HG02852 (cell line): Measurements from ENCODE around the gene UNC45A.
"Not testable (repeated sequence)": the region's sequence is repeated elsewhere in the genome, so short reads cannot be mapped to it uniquely, and the experiment has no call there.

ENCODE experiments used
- ATAC-seq: cut with Tn5 transposase; IDR thresholded peaks from one replicate; pipeline ENCODE4 v1.9.1; 2021; ENCODE audit warnings: mild to moderate bottlenecking, moderate library complexity; ENCODE audit not compliant: unreplicated experiment

UNC45A gene

DNA sequence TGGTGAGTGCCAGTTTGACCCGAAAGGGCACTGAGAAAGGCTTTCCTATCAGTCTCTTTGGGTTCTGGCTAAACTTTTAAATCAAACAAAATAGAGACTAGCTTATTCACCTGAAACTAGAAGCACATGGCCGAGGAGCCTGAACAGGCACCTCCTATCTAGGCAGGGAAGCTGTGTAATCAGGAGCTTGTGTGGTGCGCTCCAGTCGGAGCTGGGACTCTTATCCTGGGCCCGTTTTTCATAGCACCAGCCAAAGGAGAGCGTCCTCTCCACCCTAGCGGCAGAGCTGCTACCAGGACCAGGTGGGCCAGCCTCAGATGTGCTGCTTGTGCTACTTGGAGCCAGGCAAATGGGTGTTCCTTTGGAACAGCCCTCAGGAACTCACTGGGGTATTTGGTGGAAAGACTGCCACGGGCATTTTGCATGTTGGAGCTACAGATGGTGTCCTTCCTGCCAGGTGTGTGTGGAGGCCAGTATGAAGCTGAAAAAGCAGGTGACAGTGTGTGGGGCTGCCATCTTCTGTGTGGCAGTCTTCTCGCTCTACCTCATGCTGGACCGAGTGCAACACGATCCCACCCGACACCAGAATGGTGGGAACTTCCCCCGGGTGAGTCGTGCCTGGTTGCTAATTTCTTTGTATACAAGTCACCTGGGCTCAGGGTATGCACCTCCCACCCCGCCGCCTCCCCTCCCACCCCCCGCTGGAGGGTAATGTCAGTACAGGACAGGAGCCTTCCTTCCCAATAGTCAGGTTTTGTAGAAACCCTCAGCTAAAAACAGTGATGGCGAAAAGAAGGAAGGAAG, 31.1 kb upstream of the UNC45A start:
- no peak for ATAC-seq

DNA sequence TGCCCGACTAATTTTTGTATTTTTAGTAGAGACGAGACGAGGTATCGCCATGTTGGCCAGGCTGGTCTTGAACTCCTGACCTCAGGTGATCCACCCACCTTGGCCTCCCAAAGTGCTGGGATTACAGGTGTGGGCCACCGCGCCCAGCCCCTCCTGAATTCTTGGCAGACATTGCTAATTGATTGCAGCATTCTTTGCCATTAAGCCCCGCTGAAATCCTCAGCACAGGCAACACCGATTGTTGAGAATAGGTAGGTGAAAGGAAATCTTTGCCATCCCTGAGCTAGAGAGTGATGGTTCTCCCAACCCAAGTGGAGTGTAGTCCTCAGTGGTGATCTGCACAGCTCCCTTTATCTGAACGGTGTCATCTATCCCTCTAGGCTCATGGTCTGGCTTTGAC, 30.3 kb upstream of the UNC45A start:
- no peak for ATAC-seq

DNA sequence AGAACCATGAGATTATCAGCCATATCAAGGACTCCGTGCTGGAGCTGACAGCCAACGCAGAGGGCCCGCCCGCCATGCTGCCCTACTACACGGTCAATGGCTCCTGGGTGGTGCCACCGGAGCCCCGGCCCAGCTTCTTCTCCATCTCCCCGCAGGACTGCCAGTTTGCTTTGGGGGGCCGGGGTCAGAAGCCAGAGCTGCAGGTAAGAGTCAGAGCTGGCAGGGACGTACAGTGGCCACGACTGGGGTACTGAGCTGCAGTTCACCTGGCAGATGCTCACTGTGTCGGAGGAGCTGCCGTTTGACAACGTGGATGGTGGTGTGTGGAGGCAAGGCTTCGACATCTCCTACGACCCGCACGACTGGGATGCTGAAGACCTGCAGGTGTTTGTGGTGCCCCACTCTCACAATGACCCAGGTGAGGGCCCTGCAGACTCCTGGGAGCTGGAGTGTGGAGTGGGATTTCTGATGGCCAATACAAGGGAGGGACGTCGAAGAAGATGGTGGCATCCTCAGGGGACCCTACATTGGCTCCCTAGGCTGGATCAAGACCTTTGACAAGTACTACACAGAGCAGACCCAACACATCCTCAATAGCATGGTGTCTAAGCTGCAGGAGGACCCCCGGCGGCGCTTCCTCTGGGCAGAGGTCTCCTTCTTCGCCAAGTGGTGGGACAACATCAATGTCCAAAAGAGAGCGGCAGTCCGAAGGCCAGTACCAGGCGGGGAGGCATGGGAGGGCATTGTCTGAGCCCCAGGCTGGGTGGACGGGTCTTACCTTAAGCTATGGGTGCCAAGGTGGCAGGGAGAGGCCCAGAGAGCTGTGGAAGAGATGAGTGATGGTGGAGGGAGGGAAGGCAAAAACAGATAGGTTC, 29.5 kb upstream of the UNC45A start:
- ATAC-seq, result no peak

DNA sequence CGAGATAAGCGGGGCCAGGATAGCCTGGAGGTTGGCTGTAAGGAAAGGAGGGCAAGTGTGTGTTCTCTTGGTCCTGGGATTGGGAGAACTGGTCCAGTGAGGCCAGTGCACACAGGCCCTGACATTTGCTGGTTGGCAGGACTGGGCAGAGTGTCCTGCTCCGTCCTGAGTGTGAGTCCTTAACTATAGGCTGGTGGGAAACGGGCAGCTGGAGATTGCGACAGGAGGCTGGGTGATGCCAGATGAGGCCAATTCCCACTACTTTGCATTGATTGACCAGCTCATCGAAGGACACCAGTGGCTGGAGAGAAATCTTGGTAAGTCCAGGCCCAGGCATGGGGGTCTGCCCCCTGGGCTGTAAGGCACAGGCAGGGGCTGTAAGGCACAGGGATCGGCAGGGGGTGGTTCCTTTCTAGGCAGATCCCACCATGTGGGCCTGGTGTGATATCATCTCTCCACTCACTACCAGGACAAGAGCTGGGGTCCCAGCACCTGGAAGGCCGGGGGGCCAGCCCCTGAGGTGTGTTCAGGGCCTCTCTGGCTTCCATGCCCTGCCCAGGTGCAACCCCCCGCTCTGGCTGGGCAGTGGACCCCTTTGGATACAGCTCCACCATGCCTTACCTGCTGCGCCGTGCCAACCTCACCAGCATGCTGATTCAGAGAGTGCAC, 28.8 kb upstream of the UNC45A start:
- ATAC-seq, result no peak

DNA sequence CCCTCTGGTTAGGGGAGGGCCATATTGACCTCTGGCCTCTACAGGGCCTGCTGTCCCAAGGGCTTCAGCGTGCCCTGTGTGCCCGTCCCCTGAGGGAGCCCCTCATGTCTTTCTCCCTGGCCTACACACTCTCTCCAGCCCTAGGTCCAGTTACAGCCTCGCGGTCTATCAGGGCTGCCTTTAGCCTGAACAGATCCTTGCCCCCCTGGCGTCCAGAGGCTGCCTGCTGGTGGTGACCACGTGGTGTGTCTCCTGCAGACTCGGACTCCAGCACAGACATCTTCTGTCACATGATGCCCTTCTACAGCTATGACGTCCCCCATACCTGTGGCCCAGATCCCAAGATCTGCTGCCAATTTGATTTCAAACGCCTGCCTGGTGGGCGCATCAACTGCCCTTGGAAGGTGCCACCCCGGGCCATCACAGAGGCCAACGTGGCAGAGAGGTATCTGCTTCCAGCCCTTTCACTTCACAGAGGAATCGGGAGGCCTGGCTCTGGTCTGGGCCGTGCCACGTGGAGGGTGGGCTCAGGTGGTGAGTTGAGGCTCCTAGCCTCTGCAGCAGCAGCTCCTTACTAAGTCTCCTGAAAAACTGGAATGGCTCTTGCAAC, 27.9 kb upstream of the UNC45A start:
- no peak for ATAC-seq

DNA sequence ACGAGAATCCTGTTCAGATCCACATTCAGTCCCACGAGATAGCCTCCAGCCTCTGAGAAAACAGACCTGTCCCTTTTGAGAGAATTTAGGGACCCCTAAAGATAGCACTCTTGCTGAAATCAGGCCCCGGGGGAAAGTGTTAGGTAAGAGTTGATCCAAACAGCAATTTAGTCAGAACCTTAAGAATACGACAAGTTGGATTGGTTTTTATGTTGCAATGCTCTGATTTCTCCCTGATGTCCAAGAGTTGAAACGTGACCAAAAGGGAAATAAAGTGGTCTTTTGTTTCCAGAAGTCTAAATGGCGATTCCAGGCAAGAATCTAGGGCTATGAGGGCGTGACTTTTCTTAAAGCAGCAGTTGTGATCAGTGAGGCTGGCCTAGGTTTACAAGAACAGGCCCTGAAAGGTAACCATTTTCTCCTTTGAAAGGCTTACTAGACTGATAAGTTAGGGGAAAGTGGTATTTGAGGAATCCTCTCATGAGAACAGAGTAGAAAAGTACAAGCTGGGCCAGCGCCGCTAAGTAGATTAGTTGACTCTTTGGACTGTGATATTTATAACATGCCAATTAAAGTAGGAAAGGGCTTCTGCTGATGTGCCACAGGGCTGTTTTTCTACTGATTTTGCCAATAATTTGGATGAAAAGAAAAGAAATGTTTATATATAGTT, 27.1 kb upstream of the UNC45A start:
- ATAC-seq, result no peak

DNA sequence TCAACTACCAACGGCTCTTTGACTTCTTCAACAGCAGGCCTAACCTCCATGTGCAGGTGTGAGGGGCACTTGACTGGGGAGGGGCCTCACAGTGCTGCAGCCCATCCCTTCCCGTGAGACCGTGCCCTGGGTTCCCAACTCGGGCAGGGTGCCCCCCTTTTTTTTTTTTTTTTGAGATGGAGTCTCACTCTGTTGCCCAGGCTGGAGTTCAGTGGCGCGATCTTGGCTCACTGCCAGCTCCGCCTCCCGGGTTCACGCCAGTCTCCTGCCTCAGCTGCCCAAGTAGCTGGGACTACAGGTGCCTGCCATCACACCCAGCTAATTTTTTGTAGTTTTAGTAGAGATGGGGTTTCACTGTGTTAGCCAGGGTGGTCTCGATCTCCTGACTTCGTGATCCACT, 25.6 kb upstream of the UNC45A start:
- ATAC-seq, result not testable (repeated sequence)

DNA sequence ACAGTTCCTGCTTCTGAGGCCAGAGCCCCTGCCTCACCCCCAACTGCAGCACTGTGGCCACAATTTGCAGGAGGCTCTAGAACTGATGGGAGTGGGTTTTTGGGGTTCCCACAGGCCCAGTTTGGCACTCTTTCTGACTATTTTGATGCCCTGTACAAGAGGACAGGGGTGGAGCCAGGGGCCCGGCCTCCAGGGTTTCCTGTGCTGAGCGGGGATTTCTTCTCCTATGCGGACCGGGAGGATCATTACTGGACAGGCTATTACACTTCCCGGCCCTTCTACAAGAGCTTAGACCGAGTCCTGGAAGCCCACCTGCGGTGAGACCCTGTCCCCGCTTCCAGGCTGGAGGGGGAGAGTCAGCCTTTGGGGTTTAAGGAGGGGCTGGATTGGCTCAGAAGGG, 25.1 kb upstream of the UNC45A start:
- ATAC-seq, result no peak

DNA sequence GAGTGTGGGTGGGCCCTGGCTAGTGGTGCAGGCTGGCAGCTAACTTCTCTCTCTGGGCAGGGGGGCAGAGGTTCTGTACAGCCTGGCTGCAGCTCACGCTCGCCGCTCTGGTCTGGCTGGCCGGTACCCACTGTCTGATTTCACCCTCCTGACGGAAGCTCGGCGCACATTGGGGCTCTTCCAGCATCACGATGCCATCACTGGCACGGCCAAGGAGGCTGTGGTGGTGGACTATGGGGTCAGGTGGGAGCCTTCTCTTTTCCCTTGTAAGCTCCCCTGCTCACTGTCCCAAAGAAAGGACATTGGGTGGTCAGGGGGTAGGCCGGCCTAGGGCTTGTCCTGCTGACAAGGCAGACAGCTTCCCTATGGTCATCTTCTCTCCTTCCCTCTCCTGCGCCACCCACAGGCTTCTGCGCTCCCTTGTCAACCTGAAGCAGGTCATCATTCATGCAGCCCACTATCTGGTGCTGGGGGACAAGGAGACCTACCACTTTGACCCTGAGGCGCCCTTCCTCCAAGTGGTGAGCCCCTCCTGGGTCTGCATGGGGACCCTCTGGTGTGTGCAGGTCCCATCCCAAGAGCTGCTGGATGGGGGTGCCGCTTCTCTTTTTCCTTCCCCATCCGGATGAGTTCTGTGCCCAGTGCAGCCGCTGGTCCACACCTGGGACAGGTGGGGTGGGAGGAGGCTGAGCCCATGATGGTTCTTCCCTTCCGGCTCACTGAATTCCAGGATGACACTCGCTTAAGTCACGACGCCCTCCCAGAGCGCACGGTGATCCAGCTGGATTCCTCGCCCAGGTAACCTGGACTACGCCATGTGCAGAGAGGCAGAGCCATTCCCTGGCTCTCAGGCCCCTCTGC, 24.4 kb upstream of the UNC45A start:
- no peak for ATAC-seq

DNA sequence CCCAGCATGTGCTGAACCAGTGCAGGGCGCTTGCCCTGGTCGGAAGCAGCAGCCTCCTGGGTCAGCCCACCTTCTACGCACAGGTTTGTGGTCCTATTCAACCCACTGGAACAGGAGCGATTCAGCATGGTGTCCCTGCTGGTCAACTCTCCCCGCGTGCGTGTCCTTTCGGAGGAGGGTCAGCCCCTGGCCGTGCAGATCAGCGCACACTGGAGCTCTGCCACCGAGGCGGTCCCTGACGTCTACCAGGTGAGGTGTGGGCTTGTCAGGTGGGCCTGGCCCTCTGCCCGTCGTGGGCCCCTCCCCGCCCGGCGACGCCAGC, 23.8 kb upstream of the UNC45A start:
- no peak for ATAC-seq

DNA sequence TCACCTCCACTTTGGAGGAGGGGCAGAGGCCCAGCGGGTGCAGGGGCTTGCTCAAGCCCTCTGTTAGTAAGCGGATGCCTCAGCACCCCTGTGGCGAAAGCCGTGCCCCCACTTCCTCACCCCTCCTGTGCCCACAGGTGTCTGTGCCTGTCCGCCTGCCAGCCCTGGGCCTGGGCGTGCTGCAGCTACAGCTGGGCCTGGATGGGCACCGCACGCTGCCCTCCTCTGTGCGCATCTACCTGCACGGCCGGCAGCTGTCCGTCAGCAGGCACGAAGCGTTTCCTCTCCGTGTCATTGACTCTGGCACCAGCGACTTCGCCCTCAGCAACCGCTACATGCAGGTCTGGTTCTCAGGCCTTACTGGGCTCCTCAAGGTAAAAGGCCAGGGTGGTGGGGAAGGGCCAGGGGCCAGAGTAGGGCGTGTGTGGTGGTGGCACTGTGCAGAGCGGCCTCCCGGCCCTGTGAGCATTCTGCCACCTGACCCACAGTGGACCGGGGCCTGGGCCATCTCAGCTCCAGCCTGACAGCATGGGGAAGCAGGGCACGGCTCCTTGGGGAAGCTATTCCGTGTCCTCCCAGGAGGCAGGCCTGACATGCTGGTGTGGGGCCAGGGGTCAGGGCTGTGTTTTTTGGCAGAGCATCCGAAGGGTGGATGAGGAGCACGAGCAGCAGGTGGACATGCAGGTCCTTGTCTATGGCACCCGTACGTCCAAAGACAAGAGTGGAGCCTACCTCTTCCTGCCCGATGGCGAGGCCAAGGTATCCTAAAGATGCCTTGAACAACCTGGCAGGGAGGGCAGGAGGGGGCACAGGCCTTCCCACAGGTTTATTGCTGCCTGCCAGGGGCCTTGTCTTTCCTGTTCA, 22.9 kb upstream of the UNC45A start:
- ATAC-seq, result no peak

DNA sequence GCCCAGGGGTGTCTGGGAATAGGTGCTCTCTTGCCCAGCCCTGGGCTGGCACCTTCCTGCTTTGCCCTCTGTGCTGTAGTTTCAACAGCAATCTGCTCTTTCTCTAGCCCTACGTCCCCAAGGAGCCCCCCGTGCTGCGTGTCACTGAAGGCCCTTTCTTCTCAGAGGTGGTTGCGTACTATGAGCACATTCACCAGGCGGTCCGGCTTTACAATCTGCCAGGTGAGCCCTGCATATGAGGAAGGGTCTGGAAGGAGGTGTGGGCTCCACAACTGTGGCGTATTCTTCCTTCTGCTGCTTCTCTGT, 22.4 kb upstream of the UNC45A start:
- ATAC-seq, result no peak

DNA sequence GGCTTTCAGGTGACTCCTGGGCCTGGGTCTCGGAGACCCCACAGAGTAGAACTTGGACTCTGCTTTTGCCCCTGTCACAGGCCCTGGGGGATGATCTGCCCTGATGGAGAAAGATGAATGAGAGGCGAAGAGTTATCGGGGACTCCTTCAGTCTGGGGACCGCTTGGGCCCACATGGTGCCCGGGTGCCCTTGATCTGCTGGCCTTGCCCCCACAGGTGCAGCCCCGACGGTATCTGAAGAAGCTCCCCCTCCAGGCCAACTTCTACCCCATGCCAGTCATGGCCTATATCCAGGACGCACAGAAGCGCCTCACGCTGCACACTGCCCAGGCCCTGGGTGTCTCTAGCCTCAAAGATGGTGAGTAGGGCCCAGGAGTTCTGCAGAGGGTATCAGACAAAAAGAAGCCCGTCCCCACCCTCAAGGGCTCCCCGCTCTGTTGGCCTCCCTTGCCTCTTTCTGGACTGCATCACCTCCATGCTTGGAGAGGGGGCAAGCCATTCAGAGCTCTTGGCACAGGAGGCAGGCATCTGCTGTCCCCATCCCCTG, 21.6 kb upstream of the UNC45A start:
- ATAC-seq, result no peak

DNA sequence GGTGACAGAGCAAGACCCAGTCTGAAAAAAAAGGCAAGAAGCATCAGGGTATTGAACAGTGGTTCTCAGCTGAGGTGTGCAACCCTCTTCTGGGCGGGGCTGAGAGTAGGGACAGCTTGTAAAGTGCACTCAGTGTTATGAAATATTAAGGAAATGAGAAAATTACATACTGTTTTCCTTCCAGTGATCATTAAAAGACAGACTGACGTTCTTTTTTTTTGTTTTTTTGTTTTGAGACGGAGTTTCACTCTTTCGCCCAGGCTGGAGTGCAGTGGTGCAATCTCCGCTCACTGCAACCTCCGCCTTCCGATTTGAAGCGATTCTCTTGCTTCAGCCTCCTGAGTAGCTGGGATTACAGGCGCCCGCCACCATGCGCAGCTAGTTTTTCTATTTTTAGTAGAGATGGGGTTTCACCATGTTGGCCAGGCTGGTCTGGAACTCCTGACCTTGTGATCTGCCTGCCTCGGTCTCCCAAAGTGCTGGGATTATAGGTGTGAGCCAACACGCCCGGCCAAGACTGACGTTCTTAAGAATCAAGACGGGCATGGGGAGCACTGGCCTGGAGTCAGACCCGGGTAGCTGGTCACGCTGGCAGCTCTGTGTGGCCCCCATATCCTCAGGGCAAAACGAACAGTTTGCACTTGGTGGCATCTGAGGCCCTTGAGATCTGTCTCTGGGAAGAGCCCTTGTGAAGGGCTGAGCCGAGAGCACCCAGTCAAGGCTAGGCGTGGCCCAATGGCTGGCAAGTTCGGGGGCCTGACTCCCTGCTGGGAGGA, 20.6 kb upstream of the UNC45A start:
- no peak for ATAC-seq

DNA sequence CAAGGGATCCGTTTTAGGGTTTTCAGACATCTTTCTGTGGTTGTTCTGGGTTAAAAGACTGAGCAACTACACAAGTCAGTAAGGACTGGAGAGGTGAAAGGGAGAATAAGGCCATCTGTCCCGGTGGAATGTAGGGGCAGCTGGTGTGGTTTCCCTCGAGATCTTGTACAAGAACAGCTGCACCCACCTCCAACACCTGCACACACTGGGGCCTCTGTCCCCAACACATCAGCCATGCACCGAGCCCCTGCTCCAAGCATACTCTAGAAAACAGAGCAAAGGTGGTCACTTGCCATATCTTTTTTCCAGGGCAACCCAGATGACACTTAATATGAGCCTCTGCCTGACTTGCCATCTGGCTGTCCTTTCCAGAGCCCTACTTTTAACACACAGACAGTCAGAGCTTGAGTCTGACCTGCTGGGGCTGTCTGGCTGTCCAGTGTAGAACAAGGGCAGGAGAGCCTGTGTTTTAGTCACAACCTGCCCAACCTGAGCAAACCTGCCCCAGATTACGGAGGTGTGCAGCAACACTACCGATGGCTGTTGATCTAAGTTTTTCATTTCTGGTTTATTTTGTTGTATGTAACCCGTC, 19.8 kb upstream of the UNC45A start:
- no peak for ATAC-seq

DNA sequence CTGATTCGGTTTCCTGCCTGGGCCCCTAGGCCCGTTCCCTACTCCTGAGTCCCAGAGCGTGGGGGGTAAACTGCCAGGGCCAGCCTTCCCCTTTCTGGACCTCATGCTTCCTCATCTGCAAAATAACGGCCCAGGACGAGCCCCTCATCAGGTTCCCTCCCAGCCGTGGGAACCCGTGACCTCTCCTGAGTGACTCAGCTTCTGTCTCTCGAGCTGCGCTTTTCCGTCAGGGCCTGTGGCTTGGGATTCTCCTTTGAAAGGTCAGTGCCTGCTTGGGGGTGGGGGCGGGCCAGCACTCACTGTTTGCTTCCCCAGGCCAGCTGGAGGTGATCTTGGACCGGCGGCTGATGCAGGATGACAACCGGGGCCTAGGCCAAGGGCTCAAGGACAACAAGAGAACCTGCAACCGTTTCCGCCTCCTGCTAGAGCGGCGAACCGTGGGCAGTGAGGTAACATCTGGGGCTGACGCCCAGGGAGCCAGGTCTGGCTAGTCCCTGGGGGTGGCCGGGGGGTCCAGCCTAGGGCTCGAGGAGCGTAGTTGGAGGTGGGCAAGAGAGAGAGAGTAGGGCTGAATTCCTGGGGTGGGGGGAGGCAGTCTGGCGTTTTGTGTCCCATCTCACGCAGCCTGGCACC, 19.2 kb upstream of the UNC45A start:
- no peak for ATAC-seq

DNA sequence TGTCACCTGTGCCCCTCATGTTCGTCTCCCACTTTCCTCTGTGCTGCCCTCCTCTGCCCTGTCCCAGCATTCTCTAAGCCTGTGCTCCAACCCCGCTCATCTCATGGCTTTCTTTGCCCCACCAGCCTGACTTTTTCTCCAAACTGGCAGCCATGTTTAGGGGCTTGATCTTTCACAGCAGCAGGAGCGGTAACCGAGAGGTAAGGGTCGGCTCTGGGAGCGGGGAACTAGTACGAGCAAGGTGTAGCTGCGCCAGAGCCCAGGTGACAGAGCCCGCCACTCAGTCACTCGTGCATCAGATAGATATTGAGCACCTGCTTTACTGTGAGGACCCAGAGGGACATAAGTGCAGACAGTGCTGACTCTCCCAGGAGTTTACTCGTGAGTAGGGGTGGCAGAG, 18.6 kb upstream of the UNC45A start:
- ATAC-seq, result no peak
